ENCODE measurements around the gene RSRC1. TPM values are rescaled to one million over a fixed set of nuclear protein-coding genes. Genes with fewer than 3 reads are reported as not detected.
A peak's percentile ranks its signal among the peaks of the same experiment; 100 is the strongest.

RSRC1 gene
- polyA plus RNA-seq, 1 experiment, result 2.7 TPM

- DNase-seq (ENCODE audit: low read depth), result no peak
- H3K27me3 ChIP-seq (ENCODE audit: control insufficient read depth, insufficient read depth, low read length), result no peaks in the 10 kb centered on the region
- ChIA-PET CTCF (interaction anchor here (0.7 kb wide), 1 partner anchor 563 kb away, joined by 3 read pairs; no protein-coding TSS in a partner anchor), POLR2A (no interaction called here)
- H3K4me3 ChIP-seq (ENCODE audit: low read depth, low read length), result no peak overlapping the region
- no peak for TF ChIP-seq CTCF (IDR thresholded peaks at IDR 0.05; ENCODE audit: insufficient read depth, low read depth, low read length)
- peaks cover 10% of the 10 kb centered on the region for H3K36me3 ChIP-seq (ENCODE audit: control insufficient read depth, insufficient read depth, low read length)
These were observed 13.8 kb upstream of the RSRC1 start for GRCh38 chr3:158095814-158096704.

GRCh38 chr3:158097081-158097592 lies 12.8 kb upstream of the RSRC1 start:
- Histone ChIP-seq H3K36me3 (ENCODE audit: control insufficient read depth, insufficient read depth, low read length) (peaks cover 10% of the 10 kb centered on the region), H3K27me3 (ENCODE audit: control insufficient read depth, insufficient read depth, low read length) (no peaks in the 10 kb centered on the region)
- CTCF ChIA-PET, result no interaction called here

GRCh38 chr3:158097593-158098308 lies 12.1 kb upstream of the RSRC1 start:
- no peaks in the 10 kb centered on the region for H3K27me3 ChIP-seq (ENCODE audit: control insufficient read depth, insufficient read depth, low read length)
- H3K4me3 ChIP-seq (ENCODE audit: low read depth, low read length), result peak overlapping the region; percentile 29
- no peak for TF ChIP-seq CTCF (IDR thresholded peaks at IDR 0.05; ENCODE audit: insufficient read depth, low read depth, low read length)
- POLR2A ChIA-PET, result no interaction called here
- CTCF ChIA-PET, result no interaction called here
- DNase-seq (ENCODE audit: low read depth), result no peak
- peaks cover 10% of the 10 kb centered on the region for H3K36me3 ChIP-seq (ENCODE audit: control insufficient read depth, insufficient read depth, low read length)

More at GRCh38 chr3:158097081-158097592, 12.8 kb upstream of the RSRC1 start:
- TF ChIP-seq CTCF (IDR thresholded peaks at IDR 0.05; ENCODE audit: insufficient read depth, low read depth, low read length), result no peak
- POLR2A ChIA-PET, result no interaction called here
- no peak for DNase-seq (ENCODE audit: low read depth)
- H3K4me3 ChIP-seq (ENCODE audit: low read depth, low read length), result no peak overlapping the region

GRCh38 chr3:158098309-158098639 lies 11.6 kb upstream of the RSRC1 start:
- Histone ChIP-seq H3K27me3 (ENCODE audit: control insufficient read depth, insufficient read depth, low read length) (no peaks in the 10 kb centered on the region), H3K36me3 (ENCODE audit: control insufficient read depth, insufficient read depth, low read length) (peaks cover 10% of the 10 kb centered on the region), H3K4me3 (ENCODE audit: low read depth, low read length) (no peak overlapping the region)
- DNase-seq (ENCODE audit: low read depth), result no peak
- CTCF ChIA-PET, result no interaction called here
- POLR2A ChIA-PET, result no interaction called here
- no peak for TF ChIP-seq CTCF (IDR thresholded peaks at IDR 0.05; ENCODE audit: insufficient read depth, low read depth, low read length)

GRCh38 chr3:158098834-158099424 lies 11.0 kb upstream of the RSRC1 start:
- CTCF ChIA-PET, result interaction anchor here (1.8 kb wide), 1 partner anchor 12 kb away, joined by 4 read pairs; the partner anchor contains the start of gene RSRC1
- POLR2A ChIA-PET, result no interaction called here
- DNase-seq (ENCODE audit: low read depth), result no peak
- Histone ChIP-seq H3K4me3 (ENCODE audit: low read depth, low read length) (no peak overlapping the region), H3K36me3 (ENCODE audit: control insufficient read depth, insufficient read depth, low read length) (peaks cover 10% of the 10 kb centered on the region), H3K27me3 (ENCODE audit: control insufficient read depth, insufficient read depth, low read length) (no peaks in the 10 kb centered on the region)
- no peak for TF ChIP-seq CTCF (IDR thresholded peaks at IDR 0.05; ENCODE audit: insufficient read depth, low read depth, low read length)
